ENCODE results near the gene HEATR9.

DNA sequence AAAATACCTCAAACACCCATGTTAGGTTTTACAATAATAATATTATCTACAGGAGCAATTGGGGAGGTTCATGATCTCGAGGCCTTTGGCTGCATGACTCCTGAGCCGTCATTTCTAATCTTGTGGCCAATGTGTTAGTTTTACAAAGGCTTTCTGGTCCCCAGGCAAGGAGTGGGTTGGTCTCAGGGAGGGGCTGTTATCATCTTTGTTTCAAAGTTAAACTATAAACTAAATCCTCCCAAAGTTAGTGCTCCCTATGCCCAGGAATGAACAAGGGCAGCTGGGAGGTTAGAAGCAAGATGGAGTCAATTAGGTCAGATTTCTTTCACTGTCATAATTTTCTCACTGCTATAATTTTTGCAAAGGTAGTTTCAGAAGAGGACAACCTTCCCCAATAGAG is 20.6 kb upstream of the HEATR9 start:
- TF ChIP-seq CTCF (IDR thresholded peaks at IDR 0.05; ENCODE audit: low read depth, low read length), result no peak
- no peak for TF ChIP-seq EZH2phosphoT487 (IDR thresholded peaks at IDR 0.05; ENCODE audit: low read depth)
